Prostate gland (tissue), 2 donors: ENCODE measurements around the gene UHRF2. TPM values are rescaled to one million over a fixed set of nuclear protein-coding genes. Genes with fewer than 3 reads are reported as not detected.

ENCODE experiments used
- DNase-seq: peaks from one replicate; pipeline ENCODE4 v3.0.0-alpha.2; 2019; ENCODE audit warnings: low spot score
- H3K27ac ChIP-seq, 2 donors: fragments of 200-600 bp; sonication (generic); 2 replicates each; pipeline ENCODE4 v1.5.1; 2017 to 2019
- H3K27me3 ChIP-seq: fragments of 200-600 bp; sonication (generic); replicated peaks from 2 replicates; pipeline ENCODE4 v1.5.1; 2019; ENCODE audit not compliant: insufficient read depth
- H3K36me3 ChIP-seq, 2 donors: fragments of 200-600 bp; sonication (generic); 1 replicate in 1 of 2; 2 replicates in 1 of 2; pipeline versions ENCODE4 v1.5.1 to v1.8.1; 2017 to 2019
- H3K4me1 ChIP-seq: fragments of 200-600 bp; sonication (generic); replicated peaks from 2 replicates; pipeline ENCODE4 v1.5.1; 2019
- H3K4me3 ChIP-seq, 2 donors: fragments of 200-600 bp; sonication (generic); 2 replicates each; pipeline ENCODE4 v1.5.1; 2017 to 2019
- H3K9me3 ChIP-seq: fragments of 200-600 bp; sonication (generic); 2 replicates; pipeline ENCODE4 v1.5.1; 2017
- CTCF ChIP-seq, 4 experiments: fragments of 200-600 bp in 2 of 4; fragments of 450-650 bp in 2 of 4; sonication (generic) in 2 of 4; IDR thresholded peaks; 1 replicate in 3 of 4; 2 replicates in 1 of 4; pipeline ENCODE4 v1.5.1; 2016 to 2019; ENCODE audit warnings: antibody characterized with exemption in 4 of 4, mild to moderate bottlenecking in 2 of 4, moderate library complexity in 2 of 4
- POLR2A ChIP-seq: fragments of 450-650 bp; IDR thresholded peaks from one replicate; pipeline ENCODE4 v1.6.1; 2016; ENCODE audit warnings: antibody characterized with exemption, mild to moderate bottlenecking
- POLR2AphosphoS5 ChIP-seq: sonication (generic); formaldehyde crosslinking; IDR thresholded peaks from one replicate; pipeline ENCODE4 v1.6.1; 2017; ENCODE audit warnings: antibody characterized with exemption
- WGBS: methylation state at CpG from one replicate; pipeline ENCODE4 v1.1.5; 2018; 5-methylcytosine and 5-hydroxymethylcytosine counted together
- intact Hi-C: fragments of 100-400 bp; cut with DNase I; formaldehyde crosslinking; loops from one replicate; pipeline ENCODE4 v1.14.2; 2022
- total RNA-seq, 2 donors: library from RNA; depleted of rRNA; stranded (reverse); fragments of >200 nt; gene quantifications; one replicate each; pipeline ENCODE4 v1.1.0, GENCODE V29; 2016

UHRF2 gene
- total RNA-seq, 2 donors from 2014 or later, result 41.9 to 52.1 TPM

DNA sequence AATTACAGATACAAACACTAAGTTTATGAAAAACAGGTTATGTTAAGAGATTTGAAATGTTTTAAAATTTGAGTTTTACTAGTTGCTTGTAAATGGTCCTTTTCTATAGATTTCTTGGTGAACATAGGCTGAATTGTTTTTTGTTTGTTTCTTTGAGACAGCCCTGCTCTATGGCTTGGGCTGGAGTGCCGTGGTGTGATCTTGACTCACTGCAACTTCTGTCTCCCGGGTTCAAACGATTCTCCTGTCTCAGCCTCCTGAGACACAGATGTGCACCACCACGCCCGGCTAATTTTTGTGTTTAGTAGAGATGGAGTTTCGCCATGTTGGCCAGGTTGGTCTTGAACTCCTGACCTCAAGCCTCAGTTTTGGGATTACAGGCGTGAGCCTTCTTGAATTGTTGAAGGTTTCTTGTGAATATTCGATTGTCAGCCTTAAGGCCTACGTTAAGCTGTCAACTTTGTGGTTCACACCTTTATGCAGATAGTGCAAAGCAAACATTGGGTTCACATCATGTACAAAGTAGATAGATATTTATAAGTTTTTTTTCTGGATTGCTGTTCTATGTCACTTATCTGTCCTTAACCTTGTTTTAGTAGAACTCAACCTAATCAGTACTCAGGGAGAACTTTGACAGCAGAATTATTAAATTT, 26.2 kb downstream of the UHRF2 start:
- no peak for DNase-seq
- Histone ChIP-seq H3K4me1 (no peaks in the 10 kb centered on the region), H3K4me3 (no peak overlapping the region), H3K36me3 (no peaks in the 10 kb centered on the region), H3K27me3 (no peaks in the 10 kb centered on the region), H3K9me3 (no peaks in the 10 kb centered on the region), H3K27ac (no peak overlapping the region)
- TF ChIP-seq CTCF (IDR thresholded peaks at IDR 0.05) (no peak), POLR2AphosphoS5 (no peak), POLR2A (no peak)
- intact Hi-C loops, result no loop called here
- WGBS, result 76% methylated on average over 9 of the region's 9 CpGs

GRCh38 chr9:6440405-6440804, 27.4 kb downstream of the UHRF2 start:
- H3K4me3 ChIP-seq, result no peak overlapping the region
- H3K36me3 ChIP-seq, result no peaks in the 10 kb centered on the region
- H3K27me3 ChIP-seq, result no peaks in the 10 kb centered on the region
- no peak overlapping the region for H3K27ac ChIP-seq
- intact Hi-C loops, result no loop called here
- no peaks in the 10 kb centered on the region for H3K9me3 ChIP-seq
- no peak for DNase-seq
- WGBS, result 22% methylated on average over 3 of the region's 3 CpGs
- TF ChIP-seq POLR2AphosphoS5 (no peak), CTCF (IDR thresholded peaks at IDR 0.05) (no peak), POLR2A (no peak)
- no peaks in the 10 kb centered on the region for H3K4me1 ChIP-seq

DNA sequence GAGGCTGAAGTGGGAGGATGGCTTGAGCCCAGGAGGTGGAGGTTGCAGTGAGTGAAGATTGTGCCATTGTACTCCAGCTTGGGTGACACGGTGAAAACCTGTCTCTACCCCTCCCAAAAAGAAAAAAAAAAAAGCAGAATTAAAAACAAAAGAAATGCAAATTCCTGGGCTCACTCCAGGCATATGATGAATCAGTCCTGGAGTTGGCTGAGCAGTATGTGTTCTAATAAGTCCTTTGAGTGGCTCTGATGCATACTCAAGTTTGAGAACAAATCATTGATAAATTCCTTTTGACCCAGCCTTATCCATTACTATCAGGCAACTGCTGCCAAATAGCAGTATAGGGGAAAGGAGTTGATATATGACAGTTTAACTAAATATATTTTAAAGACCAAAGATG, 28.3 kb downstream of the UHRF2 start:
- no peaks in the 10 kb centered on the region for H3K9me3 ChIP-seq
- H3K36me3 ChIP-seq, result no peaks in the 10 kb centered on the region
- H3K4me3 ChIP-seq, result no peak overlapping the region
- no peaks in the 10 kb centered on the region for H3K4me1 ChIP-seq
- H3K27ac ChIP-seq, result no peak overlapping the region
- H3K27me3 ChIP-seq, result no peaks in the 10 kb centered on the region
- no peak for DNase-seq
- no peak for TF ChIP-seq POLR2A
- no peak for TF ChIP-seq POLR2AphosphoS5
- no peak for TF ChIP-seq CTCF (IDR thresholded peaks at IDR 0.05)
- WGBS, result 71% methylated on average over 1 of the region's 1 CpG
- intact Hi-C loops, result no loop called here

DNA sequence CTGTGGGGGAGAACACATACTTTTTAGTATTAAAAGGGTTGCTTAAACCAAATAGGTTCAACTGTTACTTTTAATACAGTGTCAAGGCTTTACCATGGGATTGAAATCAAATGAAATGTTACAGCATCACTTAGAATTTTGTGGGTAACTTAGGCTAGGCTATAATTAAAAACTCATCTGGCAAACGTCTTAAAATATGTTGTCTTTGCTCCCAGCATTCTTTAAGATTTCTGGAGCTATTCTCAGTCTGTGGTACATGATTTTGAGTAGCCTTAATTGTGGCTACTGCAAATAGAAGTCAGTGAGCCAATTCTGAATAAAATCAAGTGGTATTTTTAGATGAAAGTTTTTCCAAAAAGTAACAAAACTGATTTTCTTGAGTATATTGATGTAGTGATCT, 30.7 kb downstream of the UHRF2 start:
- intact Hi-C loops, result no loop called here
- TF ChIP-seq POLR2AphosphoS5, result no peak
- TF ChIP-seq CTCF (IDR thresholded peaks at IDR 0.05), result no peak
- no peak for TF ChIP-seq POLR2A
- no peak for DNase-seq
- WGBS, result 28% methylated on average over 1 of the region's 1 CpG
- Histone ChIP-seq H3K4me3 (no peak overlapping the region), H3K27me3 (no peaks in the 10 kb centered on the region), H3K4me1 (no peaks in the 10 kb centered on the region), H3K9me3 (no peaks in the 10 kb centered on the region), H3K27ac (no peak overlapping the region), H3K36me3 (no peaks in the 10 kb centered on the region)

DNA sequence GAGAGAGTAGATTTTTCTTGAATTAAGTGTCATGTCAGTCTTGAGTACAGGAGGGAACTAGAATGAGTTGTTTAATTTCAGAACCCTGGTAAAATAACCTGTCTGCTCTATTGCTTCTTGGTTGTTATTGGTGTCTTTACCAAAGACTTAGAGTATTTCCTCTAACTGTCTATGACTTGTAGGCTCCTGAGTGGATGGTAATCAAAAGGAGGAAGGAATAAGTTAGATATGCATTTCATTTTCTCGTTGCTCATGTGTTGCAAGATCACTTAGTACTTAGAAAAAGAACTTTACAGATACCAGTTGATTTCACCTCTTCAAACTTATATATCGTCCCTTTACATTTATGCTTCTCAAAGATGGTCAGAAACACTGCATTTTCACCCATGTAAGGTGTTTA, 31.1 kb downstream of the UHRF2 start:
- H3K27ac ChIP-seq, result no peak overlapping the region
- no peaks in the 10 kb centered on the region for H3K27me3 ChIP-seq
- WGBS, result 81% methylated on average over 2 of the region's 2 CpGs
- no peaks in the 10 kb centered on the region for H3K9me3 ChIP-seq
- intact Hi-C loops, result no loop called here
- no peaks in the 10 kb centered on the region for H3K4me1 ChIP-seq
- H3K36me3 ChIP-seq, result no peaks in the 10 kb centered on the region
- H3K4me3 ChIP-seq, result no peak overlapping the region
- DNase-seq, result no peak
- TF ChIP-seq POLR2A, result no peak
- TF ChIP-seq CTCF (IDR thresholded peaks at IDR 0.05), result no peak
